Epithelial cell of prostate (primary cell): ENCODE measurements around the gene CEP104.

Experiments
- DNase-seq: peaks from one replicate; pipeline ENCODE4 v3.0.0-alpha.2; 2011; ENCODE audit warnings: low read depth, low spot score
- H3K27ac ChIP-seq: fragments of 450-650 bp; 2 replicates; pipeline ENCODE4 v1.5.1; 2017; ENCODE audit warnings: mild to moderate bottlenecking

CEP104 gene

GRCh38 chr1:3856923-3857790, at the start of gene CEP104, which contains the start of gene DFFB:
Gene CEP104 (minus strand): TSS chr1:3857211. CDS start chr1:3852407, 4,804 bp downstream.
Gene DFFB (plus strand): TSS chr1:3857476. CDS start chr1:3857604, 128 bp downstream.
- H3K27ac ChIP-seq, result peak within 1 kb of the TSS; percentile 58
- DNase-seq, result peak; percentile 92

- DNase-seq, result no peak
- no peak overlapping the region for H3K27ac ChIP-seq
Measured at GRCh38 chr1:3906672-3907020, 49.6 kb upstream of the CEP104 start.

GRCh38 chr1:3905953-3906671, 49.1 kb upstream of the CEP104 start:
- no peak overlapping the region for H3K27ac ChIP-seq
- no peak for DNase-seq

GRCh38 chr1:3905266-3905952, 48.4 kb upstream of the CEP104 start:
- DNase-seq, result no peak
- H3K27ac ChIP-seq, result no peak overlapping the region

GRCh38 chr1:3904843-3905185, 47.8 kb upstream of the CEP104 start:
- DNase-seq, result no peak
- no peak overlapping the region for H3K27ac ChIP-seq

GRCh38 chr1:3904006-3904842, 47.2 kb upstream of the CEP104 start:
- no peak for DNase-seq
- H3K27ac ChIP-seq, result no peak overlapping the region

GRCh38 chr1:3903141-3904005, 46.4 kb upstream of the CEP104 start:
- DNase-seq, result no peak
- no peak overlapping the region for H3K27ac ChIP-seq

- no peak overlapping the region for H3K27ac ChIP-seq
- DNase-seq, result no peak
Measured at GRCh38 chr1:3902571-3903091, 45.6 kb upstream of the CEP104 start.

GRCh38 chr1:3902111-3902511, 45.1 kb upstream of the CEP104 start:
- DNase-seq, result no peak
- no peak overlapping the region for H3K27ac ChIP-seq

GRCh38 chr1:3900969-3901529, 44.0 kb upstream of the CEP104 start:
- H3K27ac ChIP-seq, result peak overlapping the region; percentile 95
- peak; percentile 72 for DNase-seq

GRCh38 chr1:3900150-3900968, 43.3 kb upstream of the CEP104 start, which contains the start of gene C1orf174:
Gene C1orf174 (minus strand): TSS chr1:3900272. CDS start chr1:3900186, 86 bp downstream.
- DNase-seq, result peak; percentile 77
- peak within 1 kb of the TSS; percentile 95 for H3K27ac ChIP-seq

GRCh38 chr1:3899754-3900149, 42.7 kb upstream of the CEP104 start:
- H3K27ac ChIP-seq, result peak overlapping the region; percentile 95
- no peak for DNase-seq

GRCh38 chr1:3898994-3899753, 42.2 kb upstream of the CEP104 start:
- DNase-seq, result no peak
- H3K27ac ChIP-seq, result peak overlapping the region; percentile 95

GRCh38 chr1:3898475-3898735, 41.4 kb upstream of the CEP104 start:
- no peak overlapping the region for H3K27ac ChIP-seq
- no peak for DNase-seq

GRCh38 chr1:3896396-3897000, 39.5 kb upstream of the CEP104 start:
- no peak for DNase-seq
- no peak overlapping the region for H3K27ac ChIP-seq

GRCh38 chr1:3895951-3896325, 38.9 kb upstream of the CEP104 start:
- H3K27ac ChIP-seq, result no peak overlapping the region
- no peak for DNase-seq
